Body of pancreas (tissue), 4 donors: Measurements from ENCODE around the gene HCFC1.

ENCODE experiments used
- CTCF ChIP-seq, 7 experiments: fragments of 450-650 bp in 4 of 7; fragments of 200-600 bp in 3 of 7; sonication (generic) in 3 of 7; IDR thresholded peaks; one replicate each; pipeline ENCODE4 v1.5.1; 2016 to 2019; ENCODE audit warnings: antibody characterized with exemption in 7 of 7
- POLR2A ChIP-seq, 3 donors: fragments of 450-650 bp; IDR thresholded peaks; one replicate each; pipeline ENCODE4 v1.6.1; 2016; ENCODE audit warnings: antibody characterized with exemption in 3 of 3, mild to moderate bottlenecking in 2 of 3

GRCh38 chrX:153957224-153957623 is 14.4 kb downstream of the HCFC1 start:
- TF ChIP-seq CTCF (IDR thresholded peaks at IDR 0.05), result no peak
- no peak for TF ChIP-seq POLR2A (IDR thresholded peaks at IDR 0.05)
